GM19035 (cell line): ENCODE results near the gene TRIP4.

Experiments used
- ATAC-seq: cut with Tn5 transposase; IDR thresholded peaks from one replicate; pipeline ENCODE4 v1.9.1; 2021; ENCODE audit not compliant: unreplicated experiment

Gene TRIP4

DNA sequence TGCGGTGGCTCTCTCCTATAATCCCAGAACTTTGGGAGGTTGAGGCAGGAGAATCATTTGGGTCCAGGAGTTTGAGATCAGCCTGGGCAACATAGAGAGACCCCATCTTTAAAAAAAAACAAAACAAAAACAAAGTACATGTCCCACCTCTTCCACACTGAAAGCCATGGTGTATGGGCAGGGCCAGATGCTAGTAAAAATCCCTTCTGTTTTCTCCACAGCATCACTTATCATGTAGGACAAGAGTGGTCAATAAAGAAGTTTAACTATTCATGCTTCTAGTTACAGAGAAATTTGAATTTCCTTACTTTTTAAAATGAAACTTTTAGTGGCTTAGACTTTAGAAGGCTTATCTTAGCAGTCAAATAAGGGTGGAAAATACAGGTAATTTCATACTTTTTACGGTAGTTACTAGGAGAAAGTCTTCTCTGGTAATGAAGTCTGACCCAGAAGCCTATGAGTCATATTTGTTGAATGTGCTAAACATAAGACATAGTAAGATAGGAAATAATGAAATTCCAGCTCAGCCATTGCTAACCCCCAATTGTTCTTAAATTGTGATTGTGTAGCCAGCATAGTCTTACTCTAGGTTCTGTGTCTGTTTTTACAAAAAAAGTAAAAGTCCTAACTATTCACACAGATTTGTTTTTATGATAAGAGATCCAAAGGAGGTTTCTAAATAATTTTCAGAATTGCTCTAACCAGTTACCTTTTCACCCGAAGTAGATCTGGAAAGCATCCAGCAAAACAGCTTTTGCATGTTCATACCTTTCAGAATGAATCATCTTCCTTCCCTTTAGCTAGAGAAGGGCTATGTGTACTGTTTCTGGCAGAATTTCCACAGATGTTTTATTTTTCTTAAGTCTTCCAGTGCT lies 56.3 kb downstream of the TRIP4 start:
- ATAC-seq: no peak

DNA sequence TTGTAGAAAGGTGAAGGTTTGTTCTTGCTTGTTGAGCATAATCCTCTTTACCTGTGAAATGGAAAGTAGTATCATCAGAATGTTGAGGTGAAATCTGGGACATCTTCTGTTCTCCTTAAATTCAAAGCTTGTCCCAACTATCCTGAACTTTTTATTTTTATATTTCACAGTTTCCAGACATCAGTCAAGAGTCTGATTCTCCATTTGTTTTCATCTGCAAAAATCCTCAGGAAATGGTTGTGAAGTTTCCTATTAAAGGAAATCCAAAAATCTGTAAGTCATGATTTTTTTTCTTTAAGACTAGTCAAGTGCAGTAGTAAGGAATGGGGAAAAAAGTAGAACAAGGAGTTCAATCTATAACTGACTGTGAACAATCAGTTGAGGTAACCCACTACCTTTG lies 57.2 kb downstream of the TRIP4 start:
- ATAC-seq: no peak

DNA sequence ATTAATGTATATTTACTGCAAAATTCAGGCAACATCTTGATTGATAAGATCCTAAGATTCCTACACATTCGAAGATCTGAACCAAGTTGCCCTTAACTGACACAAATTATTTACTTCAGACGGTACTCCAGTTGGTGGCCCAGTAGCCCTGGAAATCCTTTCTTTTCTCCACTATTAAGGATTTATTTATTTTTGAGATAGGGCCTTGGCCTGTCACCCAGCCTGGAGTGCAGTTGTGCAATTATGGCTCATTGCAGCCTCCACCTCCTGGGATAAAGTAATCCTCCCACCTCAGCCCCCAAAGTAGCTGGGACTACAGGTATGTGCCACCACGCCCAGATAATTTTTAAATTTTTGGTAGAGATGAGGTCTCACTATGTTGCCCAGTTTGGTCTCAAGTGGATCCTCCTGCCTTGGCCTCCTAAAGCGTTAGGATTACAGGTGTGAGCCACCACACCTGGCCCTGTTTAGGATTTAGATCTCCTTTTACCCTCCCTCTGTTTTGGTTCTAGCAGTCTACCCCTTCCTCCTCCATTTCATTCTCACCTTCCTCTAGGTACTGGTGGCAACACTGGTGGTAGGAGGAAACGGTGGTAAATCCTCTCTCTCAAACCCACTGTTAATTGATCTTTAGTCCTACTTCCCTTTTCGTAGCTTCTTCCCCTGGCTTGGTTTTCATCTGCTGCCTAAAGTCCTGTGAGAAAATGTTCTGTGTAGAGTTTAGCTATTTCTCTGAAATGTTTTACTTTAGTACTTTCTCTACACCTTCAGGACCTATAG lies 60.1 kb downstream of the TRIP4 start:
- ATAC-seq: no peak

DNA sequence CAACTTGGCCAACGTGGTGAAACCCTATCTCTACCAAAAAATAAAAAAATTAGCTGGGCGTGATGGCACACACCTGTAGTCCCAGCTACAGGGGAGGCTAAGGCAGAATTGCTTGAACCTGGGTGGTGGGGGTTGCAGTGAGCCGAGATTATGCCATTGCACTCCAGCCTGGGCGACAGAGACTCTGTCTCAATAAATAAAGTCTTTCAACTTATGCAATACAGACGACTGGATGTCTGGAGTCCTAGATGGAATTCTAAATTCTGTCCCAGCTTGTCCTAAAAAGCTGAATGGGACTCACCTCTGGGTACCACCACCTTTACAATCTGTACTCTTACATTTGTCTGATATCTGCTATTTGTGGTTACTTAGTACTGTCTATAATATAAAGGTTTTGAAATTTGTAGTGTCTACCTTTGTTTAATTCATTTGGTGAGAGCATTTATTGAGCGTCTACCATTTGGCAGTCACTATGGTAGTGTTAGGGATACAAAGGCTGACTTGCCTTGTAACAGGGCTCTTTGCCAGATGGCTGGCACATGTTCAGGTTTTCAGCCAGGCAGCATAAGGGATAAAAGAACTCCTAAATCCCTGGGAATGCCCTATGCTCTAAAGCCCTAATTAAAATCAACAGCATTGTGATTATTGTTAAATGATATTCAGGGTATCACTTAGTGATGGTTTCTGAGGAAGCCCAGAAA lies 65.5 kb downstream of the TRIP4 start:
- no peak for ATAC-seq

- no peak for ATAC-seq
Measured at GRCh38 chr15:64453689-64454037, 66.0 kb downstream of the TRIP4 start.

- ATAC-seq: no peak
Measured at GRCh38 chr15:64454282-64454681, 66.6 kb downstream of the TRIP4 start.

DNA sequence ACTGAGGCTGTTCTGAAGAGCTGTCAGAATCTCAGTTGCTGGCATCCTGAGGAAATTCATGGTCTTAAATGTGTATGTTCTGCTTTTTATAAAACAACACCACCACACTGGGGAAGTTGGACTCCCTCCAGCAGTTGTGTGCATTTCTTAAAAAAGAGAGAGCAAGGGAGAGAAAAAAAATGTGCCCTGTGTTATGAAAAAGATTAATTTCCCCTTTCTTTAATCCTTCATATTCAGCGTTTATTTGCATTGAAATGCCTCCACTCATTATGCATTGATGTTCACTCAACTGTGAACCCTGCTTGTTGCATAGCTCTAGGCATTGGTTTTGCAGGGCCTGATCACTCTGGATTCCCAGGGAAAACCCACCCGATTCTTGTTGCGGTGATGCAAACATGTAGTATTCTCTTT lies 68.3 kb downstream of the TRIP4 start:
- no peak for ATAC-seq

DNA sequence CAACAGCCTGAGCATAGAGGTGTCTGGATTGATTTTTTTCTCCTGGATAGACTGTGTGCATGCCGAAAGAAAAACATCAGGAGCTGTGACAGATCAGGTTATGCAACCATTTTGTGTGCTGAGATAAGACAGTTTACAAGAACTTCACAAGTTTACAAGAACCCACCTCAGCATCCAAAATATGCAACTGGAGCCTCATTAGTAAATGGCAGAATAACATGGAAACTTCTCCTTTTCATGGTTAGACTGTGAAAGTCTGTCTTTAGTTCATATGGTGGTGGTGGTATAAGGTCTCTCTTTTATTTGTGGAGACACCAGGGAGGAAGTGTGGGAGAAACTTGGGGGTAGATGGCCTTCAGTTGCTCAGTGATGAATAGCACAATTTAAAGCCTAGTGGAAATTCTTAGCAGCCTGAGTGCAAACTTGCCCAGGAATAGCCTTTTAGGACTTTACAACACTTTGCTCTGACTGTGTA lies 69.0 kb downstream of the TRIP4 start:
- no peak for ATAC-seq

DNA sequence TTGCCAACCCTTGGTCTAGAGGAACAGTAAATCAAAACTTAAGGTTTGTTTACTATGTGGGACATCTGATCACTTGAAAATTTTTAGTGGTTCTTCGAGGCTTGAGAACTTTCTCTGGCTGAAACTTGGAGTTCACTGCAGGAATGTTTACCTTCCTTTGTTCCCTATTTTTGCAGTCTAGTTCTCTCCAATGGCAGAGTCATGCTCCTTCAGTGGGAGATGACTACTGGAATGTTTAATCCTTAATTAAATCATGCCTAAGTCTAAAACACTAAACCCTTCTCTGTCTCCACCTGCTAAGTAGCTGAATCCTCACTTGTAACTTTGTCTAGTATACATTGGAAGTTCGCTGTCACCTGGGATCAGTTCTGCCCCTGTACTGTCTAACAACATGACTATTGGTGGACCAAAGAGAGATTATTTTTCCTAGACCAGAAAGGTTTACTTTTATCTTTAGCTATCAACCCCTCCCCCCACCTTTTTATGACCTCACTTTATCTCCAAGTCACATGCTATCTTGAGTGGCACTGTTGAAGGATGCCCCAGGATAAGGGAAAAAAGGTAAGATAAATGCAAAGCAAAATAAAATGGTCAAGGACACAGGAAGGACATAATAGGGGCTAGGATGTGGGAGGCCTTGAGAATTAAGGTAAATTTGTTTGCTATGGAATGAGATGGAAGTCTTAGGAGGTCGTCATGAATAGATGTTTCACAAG lies 71.6 kb downstream of the TRIP4 start:
- no peak for ATAC-seq

DNA sequence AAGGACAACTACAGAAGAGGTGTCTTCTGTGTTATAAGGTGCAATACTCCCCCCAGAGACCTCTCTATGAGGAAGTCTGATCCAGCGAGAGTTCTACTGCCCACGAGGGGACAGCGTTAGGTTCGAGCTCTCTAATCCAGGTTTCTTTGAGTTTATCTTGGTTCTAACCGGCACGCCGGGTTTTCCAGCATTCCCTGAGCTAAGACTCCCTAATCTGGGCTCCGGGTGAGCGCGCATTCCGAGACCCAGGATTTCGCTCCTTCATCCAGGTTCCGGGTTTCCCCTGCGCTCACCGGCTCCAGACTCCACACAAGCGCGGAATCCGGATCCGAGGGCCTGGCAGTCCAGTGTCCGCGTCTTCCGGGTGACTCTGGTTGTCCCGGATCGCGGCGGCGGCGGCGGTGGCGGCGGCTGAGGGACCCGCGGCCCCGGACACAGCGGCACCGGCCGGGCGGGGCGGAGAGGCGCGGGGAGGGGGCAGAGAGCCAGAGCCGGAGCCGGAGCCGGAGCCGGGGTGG lies 72.6 kb downstream of the TRIP4 start, which contains the start of gene ZNF609:
ZNF609 (plus strand) TSS at position 373 of the 518 bp plus-strand sequence. CDS start 38,842 bp downstream, outside the sequence.
- peak; percentile 60 for ATAC-seq

DNA sequence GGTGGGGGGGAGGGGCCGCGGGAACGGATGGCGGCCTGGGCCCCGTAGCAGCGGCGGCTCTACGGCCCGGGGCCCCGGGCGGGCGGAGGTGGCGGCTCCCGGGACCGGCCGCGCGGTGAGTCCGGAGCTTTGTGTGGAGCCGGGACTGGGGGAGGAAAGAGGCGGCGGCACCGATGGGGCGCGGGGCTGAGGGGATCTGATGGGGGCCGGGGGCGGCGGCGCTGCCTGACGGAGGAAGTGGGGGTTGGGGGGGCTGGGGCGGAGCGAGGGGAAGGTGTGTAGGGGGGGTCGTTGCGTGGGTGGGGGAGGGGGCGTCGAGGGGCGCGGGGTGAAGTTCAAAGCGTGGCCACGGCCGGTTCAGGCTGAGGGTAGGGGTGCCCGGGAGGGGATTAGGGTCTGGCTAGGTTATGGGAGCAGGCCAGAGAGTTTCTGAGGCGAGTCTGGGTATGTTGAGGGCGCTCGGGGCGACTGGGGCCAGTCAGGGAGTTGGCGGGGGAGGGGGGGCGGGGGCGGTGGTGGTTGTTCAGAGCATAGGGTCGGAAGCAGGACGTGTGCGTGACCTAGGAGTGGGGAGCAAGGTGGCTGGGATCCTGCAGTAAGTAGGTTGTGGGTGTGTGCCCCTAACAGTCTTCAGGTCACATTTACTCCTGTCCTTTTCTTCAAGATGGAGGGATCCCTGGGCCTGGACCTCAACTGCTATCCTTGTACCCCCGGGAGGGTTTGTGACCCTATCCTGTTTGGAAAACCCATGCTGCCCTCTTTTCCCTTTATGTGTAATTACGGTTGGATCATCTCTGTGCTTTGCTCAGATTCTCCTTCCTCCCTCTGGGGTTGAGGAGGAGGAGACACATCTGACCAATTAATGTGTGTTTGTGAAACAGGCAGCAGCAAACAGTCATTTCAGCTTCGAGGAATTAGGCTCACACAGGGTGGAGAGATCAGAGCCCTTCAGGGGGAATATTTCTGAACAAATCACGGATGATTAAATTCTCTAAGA lies 73.4 kb downstream of the TRIP4 start:
- no peak for ATAC-seq

GRCh38 chr15:64461721-64462162 lies 74.1 kb downstream of the TRIP4 start:
- no peak for ATAC-seq

DNA sequence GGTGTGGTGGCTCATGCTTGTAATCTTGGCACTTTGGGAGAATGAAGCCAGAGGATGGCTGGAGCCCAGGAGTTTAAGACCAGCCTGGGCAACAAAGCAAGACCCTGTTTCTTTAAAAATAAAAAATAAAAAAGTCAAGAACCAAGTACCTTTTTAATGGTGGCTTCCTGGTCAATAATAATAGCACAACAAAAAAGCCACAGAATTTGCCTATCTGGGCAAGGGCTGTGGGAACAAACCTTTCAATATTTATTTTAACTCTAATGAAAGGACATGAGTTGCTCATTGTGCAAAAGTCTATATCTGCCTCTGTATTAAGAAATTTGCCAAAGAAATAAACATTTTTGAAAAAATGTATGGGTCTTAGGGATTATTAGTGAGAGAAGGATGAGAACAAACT lies 74.9 kb downstream of the TRIP4 start:
- no peak for ATAC-seq

- no peak for ATAC-seq
Measured at GRCh38 chr15:64464276-64465005, 76.8 kb downstream of the TRIP4 start.

DNA sequence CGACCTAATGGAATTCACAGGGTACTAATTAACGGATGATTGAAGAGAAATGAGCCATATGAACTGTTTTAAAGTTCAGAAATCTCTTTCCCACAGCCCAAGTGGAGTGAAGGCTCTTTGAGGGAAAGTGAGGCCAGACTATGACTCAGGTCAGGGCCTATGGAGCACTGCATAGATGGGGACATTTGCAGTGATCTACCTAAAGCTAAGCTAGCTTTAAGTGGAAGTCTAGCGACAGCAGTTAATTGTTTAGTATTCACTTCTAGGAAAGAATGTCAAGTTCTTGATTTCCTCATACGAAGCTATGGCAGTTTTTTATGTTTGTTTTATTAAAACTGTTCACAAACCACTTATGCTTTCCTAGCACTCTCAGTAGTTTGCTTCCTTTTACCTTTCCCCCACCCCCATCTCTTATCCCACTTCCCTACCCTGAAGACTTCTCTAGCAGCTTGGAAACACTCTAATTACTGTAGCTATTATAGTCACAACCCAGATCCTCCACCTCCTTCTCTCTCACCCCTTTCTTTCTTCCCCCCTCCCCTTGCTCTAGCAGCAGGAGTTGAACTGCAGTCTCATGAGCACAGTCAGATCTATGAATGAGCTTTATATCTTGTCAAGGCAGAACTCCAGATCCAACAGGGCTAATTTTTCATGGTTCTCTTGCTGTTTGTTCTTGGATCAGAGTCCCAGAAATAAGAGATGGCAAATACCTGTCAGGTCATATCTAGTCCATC lies 78.9 kb downstream of the TRIP4 start:
- ATAC-seq: no peak

DNA sequence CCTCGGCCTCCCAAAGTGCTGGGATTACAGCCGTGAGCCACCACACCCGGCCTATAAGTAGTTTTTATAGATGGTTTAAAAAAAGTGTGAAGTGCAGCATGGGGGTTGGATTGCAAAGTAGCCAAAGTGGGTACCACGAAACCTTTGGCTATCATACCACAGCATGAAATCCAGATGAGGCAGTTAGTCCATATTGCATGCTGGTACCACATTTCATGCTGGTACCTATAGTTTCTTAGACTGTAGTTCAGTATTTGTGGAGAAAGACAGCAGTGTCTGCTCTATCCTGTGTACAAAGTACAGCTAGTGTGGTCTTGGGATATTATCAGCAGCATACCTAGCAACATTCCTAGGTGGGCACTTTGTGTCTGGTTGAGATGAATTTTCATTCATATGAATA lies 84.5 kb downstream of the TRIP4 start:
- no peak for ATAC-seq

GRCh38 chr15:64474846-64475245 lies 87.2 kb downstream of the TRIP4 start:
- ATAC-seq: no peak

- ATAC-seq: no peak
Measured at GRCh38 chr15:64476550-64476949, 88.9 kb downstream of the TRIP4 start.
